HCT116 (cell line): Measurements from ENCODE around the gene HCRTR2. TPM values are rescaled to one million over a fixed set of nuclear protein-coding genes. Genes with fewer than 3 reads are reported as not detected.

Source experiments
- ATAC-seq: fragments of 200-7000 bp; cut with Tn5 transposase; 2 replicates; pipeline ENCODE4 v1.9.1; 2020; ENCODE audit warnings: mild to moderate bottlenecking, moderate library complexity
- BruUV-seq: library from RNA; stranded (reverse); fragments of 400-500 nt; replicated peaks from 2 replicates; lab custom pipeline; 2021; lab: Mats Ljungman, UMichigan
- CTCF ChIA-PET: fragments of 300-600 bp; sonication (Branson Sonifier 250); formaldehyde crosslinking; loops from one replicate; lab custom pipeline; 2021; ENCODE audit warnings: antibody characterized with exemption; lab: Charles Lee
- POLR2A ChIA-PET: fragments of 300-600, 350-600 bp; sonication (Branson Sonifier 250); formaldehyde crosslinking; loops from one replicate; lab custom pipeline; 2021; ENCODE audit warnings: antibody characterized with exemption; lab: Charles Lee
- RAD21 ChIA-PET, 2 experiments: fragments of 300-600 bp; sonication (Branson Sonifier 250); formaldehyde crosslinking; loops; one replicate each; lab custom pipeline; 2023; ENCODE audit warnings: low total read pairs in 2 of 2; ENCODE audit not compliant: uncharacterized antibody in 2 of 2, unreplicated experiment in 2 of 2, low non-redundant PET in 1 of 2; lab: Charles Lee
- DNase-seq: peaks from one replicate; pipeline ENCODE4 v3.0.0-alpha.2; 2010; ENCODE audit warnings: low read depth, low spot score
- H2AFZ ChIP-seq: fragments of 200-600 bp; shearing (Covaris generic), sonication (generic); 2 replicates; pipeline ENCODE4 v1.6.1; 2017; ENCODE audit warnings: low read depth, mixed run types, mixed read lengths, antibody characterized with exemption, low read length; ENCODE audit not compliant: poor library complexity, severe bottlenecking
- H3K27ac ChIP-seq: 2 replicates; pipeline ENCODE4 v1.5.1; 2012; ENCODE audit warnings: low read depth, low read length
- H3K27me3 ChIP-seq: fragments of 200-600 bp; sonication (generic); 2 replicates; pipeline ENCODE4 v1.6.1; 2016; ENCODE audit warnings: mixed run types, low read length, mixed read lengths; ENCODE audit not compliant: insufficient read depth
- H3K36me3 ChIP-seq, 2 experiments: fragments of 200-500 bp in 1 of 2; fragments of 200-600 bp in 1 of 2; sonication (Bioruptor generic) in 1 of 2; sonication (generic) in 1 of 2; 2 replicates each; pipeline versions ENCODE4 v1.5.1 to v1.6.1; 2014 to 2016; ENCODE audit warnings: low read length in 2 of 2, inconsistent platforms in 1 of 2, mixed read lengths in 1 of 2, mixed run types in 1 of 2; ENCODE audit not compliant: insufficient read depth in 2 of 2, control insufficient read depth in 1 of 2
- H3K4me1 ChIP-seq, 2 experiments: fragments of 200-600 bp in 1 of 2; sonication (generic) in 1 of 2; 2 replicates each; pipeline versions ENCODE4 v1.5.1 to v1.6.1; 2012 to 2017; ENCODE audit warnings: low read length in 2 of 2, inconsistent platforms in 1 of 2, mild to moderate bottlenecking in 1 of 2, mixed read lengths in 1 of 2, mixed run types in 1 of 2, moderate library complexity in 1 of 2; ENCODE audit not compliant: insufficient read depth in 2 of 2, control insufficient read depth in 1 of 2
- H3K4me2 ChIP-seq: fragments of 200-600 bp; sonication (generic); 2 replicates; pipeline ENCODE4 v1.6.1; 2017; ENCODE audit warnings: mixed run types, low read length, mixed read lengths
- H3K4me3 ChIP-seq, 2 experiments: fragments of 200-600 bp in 1 of 2; sonication (generic) in 1 of 2; replicated peaks in 1 of 2; 2 replicates each; pipeline ENCODE4 v1.5.1; 2011 to 2016; ENCODE audit warnings: low read length in 2 of 2, control low read depth in 1 of 2, low read depth in 1 of 2, mild to moderate bottlenecking in 1 of 2, mixed read lengths in 1 of 2, mixed run types in 1 of 2
- H3K79me2 ChIP-seq: fragments of 200-600 bp; sonication (generic); 2 replicates; pipeline ENCODE4 v1.6.1; 2017; ENCODE audit warnings: mild to moderate bottlenecking, mixed run types, low read length, moderate library complexity, mixed read lengths; ENCODE audit not compliant: insufficient read depth
- H3K9ac ChIP-seq: fragments of 200-600 bp; sonication (generic); 2 replicates; pipeline ENCODE4 v1.6.1; 2016; ENCODE audit warnings: low read length, mixed read lengths
- H3K9me2 ChIP-seq: fragments of 200-600 bp; sonication (generic), shearing (Covaris generic); 2 replicates; pipeline ENCODE4 v1.6.1; 2017; ENCODE audit warnings: mixed run types, mild to moderate bottlenecking, moderate library complexity; ENCODE audit not compliant: insufficient read depth
- H3K9me3 ChIP-seq, 2 experiments: fragments of 200-500 bp in 1 of 2; fragments of 200-600 bp in 1 of 2; sonication (Bioruptor generic) in 1 of 2; sonication (generic) in 1 of 2; 2 replicates each; pipeline ENCODE4 v1.6.1; 2014 to 2017; ENCODE audit warnings: low read length in 2 of 2, mixed read lengths in 2 of 2, inconsistent platforms in 1 of 2, low read depth in 1 of 2, mild to moderate bottlenecking in 1 of 2, mixed run types in 1 of 2, moderate library complexity in 1 of 2; ENCODE audit not compliant: control insufficient read depth in 1 of 2, insufficient read depth in 1 of 2
- H4K20me1 ChIP-seq: fragments of 200-600 bp; sonication (generic), shearing (Covaris generic); 2 replicates; pipeline ENCODE4 v1.6.1; 2017; ENCODE audit warnings: mixed run types, mild to moderate bottlenecking, moderate library complexity; ENCODE audit not compliant: insufficient read depth
- CEBPB ChIP-seq: IDR thresholded peaks from 2 replicates; pipeline ENCODE4 v1.6.1; 2012; ENCODE audit warnings: low read depth
- EGR1 ChIP-seq: IDR thresholded peaks from 2 replicates; pipeline ENCODE4 v1.6.1; 2012; ENCODE audit warnings: low read depth
- ELF1 ChIP-seq: IDR thresholded peaks from 2 replicates; pipeline ENCODE4 v1.6.1; 2012; ENCODE audit warnings: low read depth, borderline replicate concordance
- EZH2 ChIP-seq: fragments of 200-600 bp; sonication (generic); IDR thresholded peaks from 2 replicates; pipeline ENCODE4 v1.6.1; 2017; ENCODE audit warnings: antibody characterized with exemption, mixed run types
- MAX ChIP-seq: IDR thresholded peaks from 2 replicates; pipeline ENCODE4 v1.6.1; 2012
- POLR2A ChIP-seq: IDR thresholded peaks from 2 replicates; pipeline ENCODE4 v1.7.0; 2011; ENCODE audit warnings: borderline replicate concordance; ENCODE audit not compliant: insufficient read depth, insufficient read length; ENCODE audit errors: extremely low read depth
- YY1 ChIP-seq: IDR thresholded peaks from 2 replicates; pipeline ENCODE4 v1.6.1; 2011; ENCODE audit warnings: low read length, low read depth, moderate library complexity, mild to moderate bottlenecking; ENCODE audit not compliant: insufficient replicate concordance; ENCODE audit errors: extremely low read depth
- intact Hi-C: fragments of 100-400 bp; cut with micrococcal nuclease; formaldehyde crosslinking; loops from 2 replicates; pipeline ENCODE4 v1.10.0; 2022
- total RNA-seq: library from RNA; stranded (reverse); gene quantifications from one replicate; pipeline ENCODE4 v1.2.1, GENCODE V29; 2021; ENCODE audit not compliant: unreplicated experiment
- TF ChIP-seq, protein P1 (sequence below), 3 experiments: fragments of 200-600 bp in 1 of 3; sonication (generic) in 1 of 3; IDR thresholded peaks in 2 of 3; conservative IDR thresholded peaks in 1 of 3; 2 replicates each; pipeline ENCODE4 v1.5.1; 2012 to 2017; ENCODE audit warnings: low read depth in 2 of 3, low read length in 2 of 3, antibody characterized with exemption in 1 of 3, borderline replicate concordance in 1 of 3, control low read depth in 1 of 3, mild to moderate bottlenecking in 1 of 3, mixed read lengths in 1 of 3, mixed run types in 1 of 3, moderate library complexity in 1 of 3; ENCODE audit not compliant: insufficient read depth in 1 of 3
- TF ChIP-seq, protein P2 (sequence below): IDR thresholded peaks from 2 replicates; pipeline ENCODE4 v1.6.1; 2011; ENCODE audit warnings: mild to moderate bottlenecking, low read length, moderate library complexity; ENCODE audit not compliant: insufficient replicate concordance; ENCODE audit errors: extremely low read depth

HCRTR2 gene
- total RNA-seq, 1 experiment from 2014 or later = not detected

- H3K36me3 ChIP-seq = no peaks in the 10 kb centered on the region
- TF ChIP-seq, protein P1, sequence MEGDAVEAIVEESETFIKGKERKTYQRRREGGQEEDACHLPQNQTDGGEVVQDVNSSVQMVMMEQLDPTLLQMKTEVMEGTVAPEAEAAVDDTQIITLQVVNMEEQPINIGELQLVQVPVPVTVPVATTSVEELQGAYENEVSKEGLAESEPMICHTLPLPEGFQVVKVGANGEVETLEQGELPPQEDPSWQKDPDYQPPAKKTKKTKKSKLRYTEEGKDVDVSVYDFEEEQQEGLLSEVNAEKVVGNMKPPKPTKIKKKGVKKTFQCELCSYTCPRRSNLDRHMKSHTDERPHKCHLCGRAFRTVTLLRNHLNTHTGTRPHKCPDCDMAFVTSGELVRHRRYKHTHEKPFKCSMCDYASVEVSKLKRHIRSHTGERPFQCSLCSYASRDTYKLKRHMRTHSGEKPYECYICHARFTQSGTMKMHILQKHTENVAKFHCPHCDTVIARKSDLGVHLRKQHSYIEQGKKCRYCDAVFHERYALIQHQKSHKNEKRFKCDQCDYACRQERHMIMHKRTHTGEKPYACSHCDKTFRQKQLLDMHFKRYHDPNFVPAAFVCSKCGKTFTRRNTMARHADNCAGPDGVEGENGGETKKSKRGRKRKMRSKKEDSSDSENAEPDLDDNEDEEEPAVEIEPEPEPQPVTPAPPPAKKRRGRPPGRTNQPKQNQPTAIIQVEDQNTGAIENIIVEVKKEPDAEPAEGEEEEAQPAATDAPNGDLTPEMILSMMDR (IDR thresholded peaks at IDR 0.05 in 2 of 3, conservative IDR thresholded peaks at IDR 0.05 in 1 of 3; ENCODE audit: borderline replicate concordance in 1 of 3, insufficient read depth in 1 of 3, low read depth in 2 of 3, low read length in 2 of 3) = no peak
- TF ChIP-seq, protein P2, sequence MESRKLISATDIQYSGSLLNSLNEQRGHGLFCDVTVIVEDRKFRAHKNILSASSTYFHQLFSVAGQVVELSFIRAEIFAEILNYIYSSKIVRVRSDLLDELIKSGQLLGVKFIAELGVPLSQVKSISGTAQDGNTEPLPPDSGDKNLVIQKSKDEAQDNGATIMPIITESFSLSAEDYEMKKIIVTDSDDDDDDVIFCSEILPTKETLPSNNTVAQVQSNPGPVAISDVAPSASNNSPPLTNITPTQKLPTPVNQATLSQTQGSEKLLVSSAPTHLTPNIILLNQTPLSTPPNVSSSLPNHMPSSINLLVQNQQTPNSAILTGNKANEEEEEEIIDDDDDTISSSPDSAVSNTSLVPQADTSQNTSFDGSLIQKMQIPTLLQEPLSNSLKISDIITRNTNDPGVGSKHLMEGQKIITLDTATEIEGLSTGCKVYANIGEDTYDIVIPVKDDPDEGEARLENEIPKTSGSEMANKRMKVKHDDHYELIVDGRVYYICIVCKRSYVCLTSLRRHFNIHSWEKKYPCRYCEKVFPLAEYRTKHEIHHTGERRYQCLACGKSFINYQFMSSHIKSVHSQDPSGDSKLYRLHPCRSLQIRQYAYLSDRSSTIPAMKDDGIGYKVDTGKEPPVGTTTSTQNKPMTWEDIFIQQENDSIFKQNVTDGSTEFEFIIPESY = no peak
- no peak for TF ChIP-seq CEBPB
- TF ChIP-seq ELF1 = no peak
- no peak for TF ChIP-seq EGR1
- TF ChIP-seq YY1 = no peak
- TF ChIP-seq EZH2 = no peak
- no peak for TF ChIP-seq MAX
- TF ChIP-seq POLR2A = no peak
- no peaks in the 10 kb centered on the region for H3K4me1 ChIP-seq
- H3K9me2 ChIP-seq = no peaks in the 10 kb centered on the region
- no peaks in the 10 kb centered on the region for H3K9me3 ChIP-seq
- ChIA-PET POLR2A (no interaction called here), CTCF (no interaction called here), RAD21 (no interaction called here)
- H3K79me2 ChIP-seq = no peaks in the 10 kb centered on the region
- H3K27me3 ChIP-seq = no peaks in the 10 kb centered on the region
- no peak for DNase-seq
- H3K4me3 ChIP-seq = no peak overlapping the region
- intact Hi-C loops = no loop called here
- H3K9ac ChIP-seq = no peak overlapping the region
- ATAC-seq = no peak
- H2AFZ ChIP-seq = no peak overlapping the region
- H4K20me1 ChIP-seq = no peaks in the 10 kb centered on the region
- no TSS peak for BruUV-seq
- no peak overlapping the region for H3K27ac ChIP-seq
- no peak overlapping the region for H3K4me2 ChIP-seq
These were observed 31.7 kb upstream of the HCRTR2 start for GRCh38 chr6:55142610-55143009.
